ENCODE data around the gene SIRT3. TPM values are rescaled to one million over a fixed set of nuclear protein-coding genes. Genes with fewer than 3 reads are reported as not detected.

The SIRT3 gene
- total RNA-seq, 4 donors from 2014 or later = 7.9 to 20.1 (median 14.0) TPM

- no peak for DNase-seq (ENCODE audit: extremely low spot score)
- no peaks in the 10 kb centered on the region for H3K27me3 ChIP-seq
- WGBS = 68% methylated on average over 5 of the region's 5 CpGs
- H3K27ac ChIP-seq (replicated peaks in 1 of 4) = no peak overlapping the region
- intact Hi-C loops (cut with DNase I) = loop anchor here (5.0 kb wide), 1 partner anchor 108 kb away; no protein-coding TSS in a partner anchor
- TF ChIP-seq EP300 (IDR thresholded peaks at IDR 0.05) (no peak), CTCF (IDR thresholded peaks at IDR 0.05) (no peak), POLR2AphosphoS5 (IDR thresholded peaks at IDR 0.05) (no peak), POLR2A (IDR thresholded peaks at IDR 0.05; ENCODE audit: low read depth) (no peak)
- H3K4me3 ChIP-seq = no peak overlapping the region
- H3K36me3 ChIP-seq = peaks cover 28 to 51% (median 49%) of the 10 kb centered on the region in 4 donors
- H3K4me1 ChIP-seq = no peaks in the 10 kb centered on the region
- no peaks in the 10 kb centered on the region for H3K9me3 ChIP-seq
These were observed 17.7 kb upstream of the SIRT3 start for GRCh38 chr11:253886-254270.

DNA sequence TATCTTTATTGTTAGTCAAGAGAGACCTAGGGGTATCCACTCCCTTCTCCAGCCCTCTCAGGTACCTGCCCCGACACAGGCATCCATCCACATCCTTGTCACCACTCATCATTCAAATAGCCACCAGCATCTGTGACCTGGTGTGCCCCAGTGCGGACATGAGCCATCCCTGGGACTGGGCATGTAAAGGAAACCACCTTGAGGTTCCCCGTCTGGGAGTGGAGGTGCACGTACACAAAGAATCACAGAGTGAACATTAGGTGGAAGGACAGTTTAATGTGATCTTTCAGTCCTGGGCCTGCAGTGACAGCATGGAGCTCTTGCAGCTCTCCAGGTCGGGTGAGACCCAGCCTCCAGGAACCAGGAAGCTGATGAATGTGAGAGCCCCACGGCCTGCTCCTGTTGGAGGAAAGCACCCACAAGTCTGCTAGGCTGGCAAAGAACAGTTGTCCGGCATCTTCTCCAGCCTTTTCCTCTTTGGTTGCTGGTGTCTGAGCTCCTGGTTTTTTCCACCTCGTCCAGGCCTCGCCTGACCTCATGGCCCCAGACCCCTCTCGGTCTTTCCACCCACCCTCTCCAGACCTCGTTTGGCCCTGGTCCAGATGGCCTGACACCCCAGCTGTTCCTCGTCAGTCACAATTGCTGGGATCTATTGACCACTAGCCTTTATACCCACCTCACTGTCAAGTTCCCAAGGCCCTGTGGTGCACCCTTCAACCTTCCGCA is 17.2 kb upstream of the SIRT3 start:
- H3K4me1 ChIP-seq = no peaks in the 10 kb centered on the region
- no peak for DNase-seq (ENCODE audit: extremely low spot score)
- H3K36me3 ChIP-seq = peaks cover 34 to 56% (median 55%) of the 10 kb centered on the region in 4 donors
- no peaks in the 10 kb centered on the region for H3K9me3 ChIP-seq
- H3K27ac ChIP-seq (replicated peaks in 1 of 4) = no peak overlapping the region
- WGBS = 65% methylated on average over 12 of the region's 13 CpGs
- no peak for TF ChIP-seq CTCF (IDR thresholded peaks at IDR 0.05)
- TF ChIP-seq POLR2A (IDR thresholded peaks at IDR 0.05; ENCODE audit: low read depth) = no peak
- no peak for TF ChIP-seq POLR2AphosphoS5 (IDR thresholded peaks at IDR 0.05)
- TF ChIP-seq EP300 (IDR thresholded peaks at IDR 0.05) = no peak
- intact Hi-C loops (cut with DNase I) = loop anchor here (5.0 kb wide), 1 partner anchor 109 kb away; no protein-coding TSS in a partner anchor
- no peak overlapping the region for H3K4me3 ChIP-seq
- no peaks in the 10 kb centered on the region for H3K27me3 ChIP-seq

DNA sequence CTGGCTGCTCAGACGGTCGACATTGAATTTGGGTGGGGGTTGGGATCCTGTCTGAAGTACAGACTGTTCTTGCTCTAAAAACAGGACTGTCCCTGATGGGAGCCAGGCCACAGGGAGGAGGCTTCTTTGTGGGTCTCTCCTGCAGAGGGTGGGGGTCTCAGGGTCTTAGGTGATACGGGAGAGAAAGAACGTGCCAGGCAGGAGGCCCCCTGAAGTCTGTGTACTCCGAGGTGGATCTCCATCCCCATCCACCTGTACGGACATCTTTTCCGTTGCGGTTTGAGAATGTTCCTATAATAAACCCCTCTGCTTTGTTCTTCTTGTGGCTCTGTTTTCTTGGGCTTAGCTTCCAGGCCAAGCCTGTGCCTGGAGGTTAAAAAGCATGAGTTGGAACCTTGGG is 16.5 kb upstream of the SIRT3 start:
- WGBS = 81% methylated on average over 8 of the region's 8 CpGs
- TF ChIP-seq EP300 (IDR thresholded peaks at IDR 0.05) = no peak
- no peak for TF ChIP-seq POLR2A (IDR thresholded peaks at IDR 0.05; ENCODE audit: low read depth)
- no peak for TF ChIP-seq CTCF (IDR thresholded peaks at IDR 0.05)
- no peak for TF ChIP-seq POLR2AphosphoS5 (IDR thresholded peaks at IDR 0.05)
- Histone ChIP-seq H3K27ac (replicated peaks in 1 of 4) (no peak overlapping the region), H3K27me3 (no peaks in the 10 kb centered on the region), H3K9me3 (no peaks in the 10 kb centered on the region), H3K36me3 (peaks cover 41 to 63% (median 62%) of the 10 kb centered on the region in 4 donors), H3K4me1 (no peaks in the 10 kb centered on the region), H3K4me3 (no peak overlapping the region)
- no peak for DNase-seq (ENCODE audit: extremely low spot score)
- intact Hi-C loops (cut with DNase I) = loop anchor here (5.0 kb wide), 1 partner anchor 110 kb away; no protein-coding TSS in a partner anchor

DNA sequence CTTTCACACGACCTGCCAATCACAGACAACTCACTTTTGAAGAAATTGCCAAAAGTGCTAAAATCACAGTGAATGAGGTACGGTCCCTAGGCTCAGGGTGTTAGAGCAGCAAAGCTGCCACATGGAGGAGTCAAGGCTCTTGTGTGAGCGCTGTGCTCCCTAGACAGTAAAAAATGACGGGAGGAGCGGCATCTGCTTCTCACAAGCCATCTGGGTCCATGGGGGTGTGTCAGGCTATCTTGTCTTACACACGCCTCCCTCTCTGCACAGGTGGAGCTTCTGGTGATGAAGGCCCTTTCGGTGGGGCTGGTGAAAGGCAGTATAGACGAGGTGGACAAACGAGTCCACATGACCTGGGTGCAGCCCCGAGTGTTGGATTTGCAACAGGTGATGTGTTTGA is 15.4 kb upstream of the SIRT3 start:
- no peaks in the 10 kb centered on the region for H3K27me3 ChIP-seq
- H3K36me3 ChIP-seq = peaks cover 46 to 74% (median 73%) of the 10 kb centered on the region in 4 donors
- H3K9me3 ChIP-seq = no peaks in the 10 kb centered on the region
- H3K27ac ChIP-seq (replicated peaks in 1 of 4) = no peak overlapping the region
- TF ChIP-seq CTCF (IDR thresholded peaks at IDR 0.05) (no peak), POLR2A (IDR thresholded peaks at IDR 0.05; ENCODE audit: low read depth) (no peak), POLR2AphosphoS5 (IDR thresholded peaks at IDR 0.05) (no peak), EP300 (IDR thresholded peaks at IDR 0.05) (no peak)
- intact Hi-C loops (cut with DNase I) = loop anchor here (5.0 kb wide), 1 partner anchor 111 kb away; no protein-coding TSS in a partner anchor
- H3K4me3 ChIP-seq = no peak overlapping the region
- 73% methylated on average over 10 of the region's 10 CpGs for WGBS
- H3K4me1 ChIP-seq = no peaks in the 10 kb centered on the region
- no peak for DNase-seq (ENCODE audit: extremely low spot score)
